Gastroesophageal sphincter (tissue), 3 donors: ENCODE data around the gene VCX3A.
"Not testable (repeated sequence)": the region's sequence is repeated elsewhere in the genome, so short reads cannot be mapped to it uniquely, and the experiment has no call there.

Experiments
- EP300 ChIP-seq: sonication (generic); formaldehyde crosslinking; IDR thresholded peaks from one replicate; pipeline ENCODE4 v1.6.1; 2017; ENCODE audit warnings: antibody characterized with exemption, mild to moderate bottlenecking
- POLR2A ChIP-seq, 2 donors: fragments of 450-650 bp; IDR thresholded peaks; one replicate each; pipeline ENCODE4 v1.6.1; 2017; ENCODE audit warnings: antibody characterized with exemption in 2 of 2, mild to moderate bottlenecking in 2 of 2, moderate library complexity in 1 of 2
- TF ChIP-seq, protein P1 (sequence below), 4 experiments: fragments of 200-600 bp in 2 of 4; fragments of 450-650 bp in 2 of 4; sonication (generic) in 1 of 4; IDR thresholded peaks; one replicate each; pipeline ENCODE4 v1.5.1; 2017 to 2019; ENCODE audit warnings: antibody characterized with exemption in 4 of 4, mild to moderate bottlenecking in 2 of 4, moderate library complexity in 2 of 4

DNA sequence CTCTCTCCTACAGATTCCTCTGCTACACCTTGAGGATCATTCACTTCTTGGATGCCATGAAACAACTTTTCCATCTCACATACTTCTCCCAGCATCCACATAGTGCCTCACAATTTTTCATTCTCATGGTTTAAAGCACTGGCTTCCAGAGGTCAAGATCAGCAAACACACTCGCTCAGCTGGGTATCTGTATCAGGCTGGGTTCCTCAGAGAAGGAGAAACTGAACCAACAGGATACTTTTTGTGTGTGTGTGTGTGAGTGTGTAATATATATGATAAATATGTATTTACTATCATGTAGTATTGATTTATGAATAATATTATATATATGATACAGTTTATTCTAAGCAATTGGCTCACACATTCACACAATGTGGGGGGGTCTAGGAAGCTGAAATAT is at the start of gene VCX3A:
- TF ChIP-seq, protein P1, sequence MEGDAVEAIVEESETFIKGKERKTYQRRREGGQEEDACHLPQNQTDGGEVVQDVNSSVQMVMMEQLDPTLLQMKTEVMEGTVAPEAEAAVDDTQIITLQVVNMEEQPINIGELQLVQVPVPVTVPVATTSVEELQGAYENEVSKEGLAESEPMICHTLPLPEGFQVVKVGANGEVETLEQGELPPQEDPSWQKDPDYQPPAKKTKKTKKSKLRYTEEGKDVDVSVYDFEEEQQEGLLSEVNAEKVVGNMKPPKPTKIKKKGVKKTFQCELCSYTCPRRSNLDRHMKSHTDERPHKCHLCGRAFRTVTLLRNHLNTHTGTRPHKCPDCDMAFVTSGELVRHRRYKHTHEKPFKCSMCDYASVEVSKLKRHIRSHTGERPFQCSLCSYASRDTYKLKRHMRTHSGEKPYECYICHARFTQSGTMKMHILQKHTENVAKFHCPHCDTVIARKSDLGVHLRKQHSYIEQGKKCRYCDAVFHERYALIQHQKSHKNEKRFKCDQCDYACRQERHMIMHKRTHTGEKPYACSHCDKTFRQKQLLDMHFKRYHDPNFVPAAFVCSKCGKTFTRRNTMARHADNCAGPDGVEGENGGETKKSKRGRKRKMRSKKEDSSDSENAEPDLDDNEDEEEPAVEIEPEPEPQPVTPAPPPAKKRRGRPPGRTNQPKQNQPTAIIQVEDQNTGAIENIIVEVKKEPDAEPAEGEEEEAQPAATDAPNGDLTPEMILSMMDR (IDR thresholded peaks at IDR 0.05) = not testable (repeated sequence)
- TF ChIP-seq EP300; POLR2A (IDR thresholded peaks at IDR 0.05): not testable (repeated sequence)
